ENCODE measurements around the gene STX8. TPM values are rescaled to one million over a fixed set of nuclear protein-coding genes. Genes with fewer than 3 reads are reported as not detected.
"Not testable (repeated sequence)": the region's sequence is repeated elsewhere in the genome, so short reads cannot be mapped to it uniquely, and the experiment has no call there.

STX8 gene
- total RNA-seq, 2 donors from 2014 or later, result 46.6 to 72.4 TPM

- TF ChIP-seq POLR2A (IDR thresholded peaks at IDR 0.05) (no peak), POLR2AphosphoS5 (IDR thresholded peaks at IDR 0.05) (no peak)
- TF ChIP-seq, protein P1, sequence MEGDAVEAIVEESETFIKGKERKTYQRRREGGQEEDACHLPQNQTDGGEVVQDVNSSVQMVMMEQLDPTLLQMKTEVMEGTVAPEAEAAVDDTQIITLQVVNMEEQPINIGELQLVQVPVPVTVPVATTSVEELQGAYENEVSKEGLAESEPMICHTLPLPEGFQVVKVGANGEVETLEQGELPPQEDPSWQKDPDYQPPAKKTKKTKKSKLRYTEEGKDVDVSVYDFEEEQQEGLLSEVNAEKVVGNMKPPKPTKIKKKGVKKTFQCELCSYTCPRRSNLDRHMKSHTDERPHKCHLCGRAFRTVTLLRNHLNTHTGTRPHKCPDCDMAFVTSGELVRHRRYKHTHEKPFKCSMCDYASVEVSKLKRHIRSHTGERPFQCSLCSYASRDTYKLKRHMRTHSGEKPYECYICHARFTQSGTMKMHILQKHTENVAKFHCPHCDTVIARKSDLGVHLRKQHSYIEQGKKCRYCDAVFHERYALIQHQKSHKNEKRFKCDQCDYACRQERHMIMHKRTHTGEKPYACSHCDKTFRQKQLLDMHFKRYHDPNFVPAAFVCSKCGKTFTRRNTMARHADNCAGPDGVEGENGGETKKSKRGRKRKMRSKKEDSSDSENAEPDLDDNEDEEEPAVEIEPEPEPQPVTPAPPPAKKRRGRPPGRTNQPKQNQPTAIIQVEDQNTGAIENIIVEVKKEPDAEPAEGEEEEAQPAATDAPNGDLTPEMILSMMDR (IDR thresholded peaks at IDR 0.05), result no peak
- no peaks in the 10 kb centered on the region for H3K27me3 ChIP-seq (replicated peaks; ENCODE audit: insufficient read depth)
- H3K27ac ChIP-seq, result no peak overlapping the region
- no peaks in the 10 kb centered on the region for H3K9me3 ChIP-seq
- no peaks in the 10 kb centered on the region for H3K4me1 ChIP-seq (replicated peaks)
- WGBS, result 83% methylated on average over 5 of the region's 5 CpGs
- no peak overlapping the region for H3K4me3 ChIP-seq
- intact Hi-C loops (cut with DNase I), result no loop called here
- DNase-seq (ENCODE audit: low spot score), result no peak
- H3K36me3 ChIP-seq, result no peaks in the 10 kb centered on the region
Measured at GRCh38 chr17:9346296-9346926, 229.2 kb downstream of the STX8 start.

DNA sequence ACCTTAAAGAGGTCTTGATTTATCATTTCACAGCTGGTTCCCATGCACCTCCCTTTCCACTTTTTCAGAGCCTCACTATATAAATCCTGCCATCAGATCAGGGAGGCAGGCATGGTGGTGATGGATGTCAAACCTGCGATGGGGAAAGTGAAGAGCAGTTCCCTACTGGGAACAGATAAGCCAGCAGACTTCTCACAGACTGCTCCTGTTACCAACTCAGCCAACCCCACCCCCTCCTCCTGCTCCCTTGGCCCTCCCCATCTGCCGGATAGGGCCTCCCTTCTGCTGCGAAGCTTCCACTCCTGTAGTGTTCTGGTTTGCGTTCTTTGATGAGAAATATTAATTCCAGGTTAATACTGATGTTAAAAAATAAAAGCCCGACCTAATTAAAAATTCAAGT is 232.1 kb downstream of the STX8 start:
- Histone ChIP-seq H3K27me3 (replicated peaks; ENCODE audit: insufficient read depth) (no peaks in the 10 kb centered on the region), H3K36me3 (no peaks in the 10 kb centered on the region), H3K4me1 (replicated peaks) (no peaks in the 10 kb centered on the region), H3K4me3 (no peak overlapping the region), H3K27ac (no peak overlapping the region), H3K9me3 (no peaks in the 10 kb centered on the region)
- no peak for DNase-seq (ENCODE audit: low spot score)
- intact Hi-C loops (cut with DNase I), result no loop called here
- WGBS, result 65% methylated on average over 5 of the region's 5 CpGs
- TF ChIP-seq POLR2A (IDR thresholded peaks at IDR 0.05) (no peak), POLR2AphosphoS5 (IDR thresholded peaks at IDR 0.05) (no peak)
- TF ChIP-seq, protein P1 (IDR thresholded peaks at IDR 0.05), result no peak

DNA sequence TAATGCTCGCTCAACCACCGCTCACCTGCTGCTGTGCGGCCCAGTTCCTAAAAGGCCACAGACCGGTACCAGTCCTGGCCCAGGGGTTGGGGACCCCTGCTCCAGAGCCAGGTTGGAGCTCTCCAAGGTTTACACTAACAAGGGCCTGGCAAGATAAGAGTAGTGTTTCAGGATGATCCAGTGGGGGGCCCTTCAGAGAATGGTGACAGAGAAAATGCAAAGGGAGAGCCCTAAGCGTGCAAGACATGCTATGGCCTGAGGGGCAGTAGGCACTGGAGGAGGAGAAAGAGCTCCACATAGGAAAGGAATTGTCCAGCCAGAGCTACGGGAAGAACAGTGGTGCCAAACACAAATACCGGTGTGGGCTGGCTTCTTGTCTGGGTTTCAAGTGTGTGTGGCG is 233.4 kb downstream of the STX8 start:
- intact Hi-C loops (cut with DNase I), result no loop called here

DNA sequence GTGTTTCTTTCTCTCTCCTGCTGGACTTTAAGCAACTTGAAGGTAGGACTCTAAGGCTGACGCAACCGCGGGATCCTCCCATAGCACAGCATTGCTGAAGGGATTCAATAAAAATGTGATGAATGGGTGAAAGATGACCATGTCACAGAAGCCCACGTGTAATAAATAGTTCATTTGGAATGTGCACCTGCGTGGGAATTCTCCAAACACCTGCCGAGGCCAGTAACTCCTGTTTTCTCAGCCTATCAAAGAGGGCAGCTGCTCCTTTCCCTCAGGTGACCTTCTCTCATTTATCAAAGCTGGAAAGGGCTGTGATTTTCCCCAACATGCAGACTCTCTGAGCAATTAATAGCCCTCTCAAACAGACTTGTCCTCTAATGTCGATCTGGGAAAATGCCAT is 235.7 kb downstream of the STX8 start:
- TF ChIP-seq, protein P1 (IDR thresholded peaks at IDR 0.05), result no peak
- TF ChIP-seq POLR2A (IDR thresholded peaks at IDR 0.05), result no peak
- TF ChIP-seq POLR2AphosphoS5 (IDR thresholded peaks at IDR 0.05), result no peak
- no peak for DNase-seq (ENCODE audit: low spot score)
- Histone ChIP-seq H3K4me3 (no peak overlapping the region), H3K27ac (no peak overlapping the region), H3K36me3 (no peaks in the 10 kb centered on the region), H3K9me3 (no peaks in the 10 kb centered on the region), H3K4me1 (replicated peaks) (no peaks in the 10 kb centered on the region), H3K27me3 (replicated peaks; ENCODE audit: insufficient read depth) (no peaks in the 10 kb centered on the region)
- intact Hi-C loops (cut with DNase I), result no loop called here
- WGBS, result 82% methylated on average over 7 of the region's 7 CpGs

More for the DNA sequence above, 233.4 kb downstream of the STX8 start:
- H3K4me3 ChIP-seq, result no peak overlapping the region
- no peaks in the 10 kb centered on the region for H3K27me3 ChIP-seq (replicated peaks; ENCODE audit: insufficient read depth)
- H3K27ac ChIP-seq, result no peak overlapping the region
- no peaks in the 10 kb centered on the region for H3K36me3 ChIP-seq
- TF ChIP-seq POLR2A (IDR thresholded peaks at IDR 0.05) (no peak), POLR2AphosphoS5 (IDR thresholded peaks at IDR 0.05) (no peak)
- TF ChIP-seq, protein P1 (IDR thresholded peaks at IDR 0.05), result no peak
- H3K9me3 ChIP-seq, result no peaks in the 10 kb centered on the region
- H3K4me1 ChIP-seq (replicated peaks), result no peaks in the 10 kb centered on the region
- WGBS, result 92% methylated on average over 8 of the region's 8 CpGs
- no peak for DNase-seq (ENCODE audit: low spot score)

- H3K27me3 ChIP-seq (replicated peaks; ENCODE audit: insufficient read depth); H3K4me1 ChIP-seq (replicated peaks): not testable (repeated sequence)
Measured at GRCh38 chr17:9339482-9339881, 236.1 kb downstream of the STX8 start.

More at GRCh38 chr17:9339482-9339881, 236.1 kb downstream of the STX8 start:
- 99% methylated on average over 9 of the region's 10 CpGs for WGBS
- H3K4me3 ChIP-seq; H3K36me3 ChIP-seq; intact Hi-C loops (cut with DNase I); H3K9me3 ChIP-seq; H3K27ac ChIP-seq; DNase-seq (ENCODE audit: low spot score): not testable (repeated sequence)

Measured in prostate gland (tissue), 2 donors.